ENCODE results near the gene UGT2B11.
"Not testable (repeated sequence)": the region's sequence is repeated elsewhere in the genome, so short reads cannot be mapped to it uniquely, and the experiment has no call there.

UGT2B11 gene

DNA sequence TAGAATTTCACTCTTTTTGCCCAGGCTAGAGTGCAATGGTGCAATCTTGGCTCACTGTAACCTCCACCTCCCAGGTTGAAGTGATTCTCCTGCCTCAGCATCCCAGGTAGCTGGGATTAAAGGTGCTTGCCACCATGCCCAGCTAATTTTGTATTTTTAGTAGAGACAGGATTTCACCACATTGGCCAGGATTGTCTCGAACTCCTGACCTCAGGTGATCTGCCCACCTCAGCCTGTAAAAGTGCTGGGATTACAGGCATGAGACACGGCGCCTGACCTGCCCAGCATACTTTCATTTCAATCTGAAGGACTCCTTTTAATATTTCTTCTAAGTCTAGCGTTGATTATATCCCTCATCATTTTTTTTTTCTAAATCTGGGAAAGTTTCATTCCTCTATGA lies 45.4 kb downstream of the UGT2B11 start:
- not testable (repeated sequence) for DNase-seq (ENCODE audit: low read depth)

- no peak for DNase-seq (ENCODE audit: low read depth)
Measured at GRCh38 chr4:69167300-69167699, 47.2 kb downstream of the UGT2B11 start.

GRCh38 chr4:69166376-69166775 lies 48.2 kb downstream of the UGT2B11 start:
- DNase-seq (ENCODE audit: low read depth): not testable (repeated sequence)

GRCh38 chr4:69165707-69166106 lies 48.8 kb downstream of the UGT2B11 start:
- not testable (repeated sequence) for DNase-seq (ENCODE audit: low read depth)

GRCh38 chr4:69156913-69157312 lies 57.6 kb downstream of the UGT2B11 start:
- no peak for DNase-seq (ENCODE audit: low read depth)

DNA sequence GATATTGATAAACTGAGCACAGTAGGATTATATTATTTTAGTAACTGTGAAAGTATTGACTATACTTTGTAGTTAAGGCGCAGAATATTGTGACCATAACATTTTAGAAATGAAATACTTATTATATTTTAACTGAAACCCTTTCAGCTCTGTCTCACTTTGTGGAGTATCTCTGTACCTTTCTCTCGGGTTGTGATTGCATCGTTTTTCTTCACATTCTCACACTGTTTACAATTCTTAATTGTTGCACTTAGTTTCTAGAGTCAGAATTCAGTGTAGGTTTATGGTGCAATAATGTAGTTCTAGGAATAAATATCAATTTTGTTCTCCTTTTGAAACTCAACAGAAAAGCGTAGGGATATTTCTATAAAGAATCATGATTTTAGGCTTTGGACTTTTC lies 60.5 kb downstream of the UGT2B11 start:
- DNase-seq (ENCODE audit: low read depth): no peak

Data from HS-27A (cell line).